Stimulated activated CD8-positive, alpha-beta memory T cell treated with anti-CD3 and anti-CD28 coated beads, Interleukin-4, amount 100 ng/mL, for 24 hours (primary cell): ENCODE measurements around the gene SBF2.
"Not testable (repeated sequence)": the region's sequence is repeated elsewhere in the genome, so short reads cannot be mapped to it uniquely, and the experiment has no call there.

Experiments
- DNase-seq: peaks from one replicate; pipeline ENCODE4 v3.0.0-alpha.2; 2020; ENCODE audit warnings: low read depth

Gene SBF2

GRCh38 chr11:10012068-10012467 is 282.0 kb downstream of the SBF2 start:
- no peak for DNase-seq

DNA sequence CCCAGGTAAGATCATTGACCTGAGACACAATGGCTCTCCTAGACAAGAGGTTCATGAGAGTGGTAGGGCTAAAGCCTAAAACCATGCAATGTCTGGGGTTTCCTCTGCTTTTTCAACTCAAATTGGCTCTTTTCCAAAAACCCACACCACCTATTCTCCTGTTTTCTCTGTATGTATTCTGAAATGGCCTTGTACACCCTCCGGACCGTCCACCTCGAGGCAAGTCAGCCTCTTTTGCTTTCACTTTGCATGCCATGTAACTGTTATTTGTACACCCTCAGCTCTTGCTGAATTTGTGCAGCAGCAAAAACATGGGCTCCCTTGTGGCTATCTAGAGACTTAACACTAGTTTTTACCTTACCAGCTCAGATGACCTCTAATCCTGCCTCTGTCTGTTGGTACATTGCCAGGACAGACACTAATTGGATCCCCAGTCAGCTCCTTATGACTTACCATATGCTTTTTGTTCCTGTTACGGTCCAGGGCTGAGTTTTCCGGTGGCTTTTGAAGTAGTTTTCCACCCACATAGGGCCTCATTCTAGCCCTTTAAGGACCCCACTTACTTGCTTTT is 288.0 kb downstream of the SBF2 start:
- no peak for DNase-seq

GRCh38 chr11:10004526-10005113 is 289.4 kb downstream of the SBF2 start:
- DNase-seq = no peak

GRCh38 chr11:10002221-10002620 is 291.8 kb downstream of the SBF2 start:
- no peak for DNase-seq

- no peak for DNase-seq
These were observed 301.7 kb downstream of the SBF2 start for GRCh38 chr11:9992306-9992705.

DNA sequence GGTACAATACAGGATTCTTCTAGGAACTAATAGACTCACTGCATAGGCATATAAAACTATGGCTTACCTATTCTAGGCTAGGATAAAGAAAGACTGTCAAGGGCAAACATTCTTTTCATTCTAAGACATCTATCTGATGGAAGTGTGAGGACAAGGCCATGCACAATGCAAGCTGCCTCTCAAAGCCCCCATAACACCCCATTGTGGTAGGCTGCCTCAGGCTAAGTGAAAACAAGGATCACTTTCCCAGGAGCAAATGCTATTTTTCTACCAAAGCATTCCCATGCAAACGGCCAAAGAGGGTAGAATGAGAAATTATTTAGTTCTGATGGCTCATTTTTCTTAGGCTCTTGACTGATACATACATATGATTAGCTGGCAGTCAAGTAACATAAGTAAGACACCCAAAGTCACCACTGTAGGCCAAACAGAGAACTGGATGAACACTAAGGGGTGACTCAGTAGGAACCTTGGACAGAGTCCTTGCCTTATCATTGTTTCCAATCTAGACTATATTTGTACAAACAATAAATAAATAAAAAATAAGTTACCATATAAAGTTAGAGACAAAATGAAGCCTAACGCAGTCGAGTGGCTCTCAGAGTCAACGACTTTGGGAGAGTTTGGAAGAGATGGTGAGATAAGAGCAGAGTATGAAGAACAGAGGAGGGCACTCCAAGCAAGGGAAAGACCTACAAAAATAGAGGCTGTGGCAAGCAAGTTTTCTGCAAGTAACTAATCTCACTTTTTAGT is 303.6 kb downstream of the SBF2 start:
- DNase-seq = no peak

DNA sequence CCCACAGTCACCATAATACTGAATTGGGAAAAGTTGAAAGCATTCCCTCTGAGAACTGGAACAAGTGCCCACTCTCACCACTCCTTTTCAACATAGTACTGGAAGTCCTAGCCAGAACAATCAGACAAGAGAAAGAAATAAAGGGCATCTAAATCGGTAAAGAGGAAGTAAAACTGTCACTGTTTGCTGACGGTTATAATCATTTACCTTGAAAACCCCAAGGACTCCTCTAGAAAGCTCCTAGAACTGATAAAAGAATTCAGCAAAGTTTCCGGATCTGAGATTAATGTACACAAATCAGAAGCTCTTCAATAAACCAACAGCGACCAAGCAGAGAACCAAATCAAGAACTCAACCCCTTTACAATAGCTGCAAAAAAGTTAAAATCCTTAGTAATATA is 306.7 kb downstream of the SBF2 start:
- DNase-seq = not testable (repeated sequence)

DNA sequence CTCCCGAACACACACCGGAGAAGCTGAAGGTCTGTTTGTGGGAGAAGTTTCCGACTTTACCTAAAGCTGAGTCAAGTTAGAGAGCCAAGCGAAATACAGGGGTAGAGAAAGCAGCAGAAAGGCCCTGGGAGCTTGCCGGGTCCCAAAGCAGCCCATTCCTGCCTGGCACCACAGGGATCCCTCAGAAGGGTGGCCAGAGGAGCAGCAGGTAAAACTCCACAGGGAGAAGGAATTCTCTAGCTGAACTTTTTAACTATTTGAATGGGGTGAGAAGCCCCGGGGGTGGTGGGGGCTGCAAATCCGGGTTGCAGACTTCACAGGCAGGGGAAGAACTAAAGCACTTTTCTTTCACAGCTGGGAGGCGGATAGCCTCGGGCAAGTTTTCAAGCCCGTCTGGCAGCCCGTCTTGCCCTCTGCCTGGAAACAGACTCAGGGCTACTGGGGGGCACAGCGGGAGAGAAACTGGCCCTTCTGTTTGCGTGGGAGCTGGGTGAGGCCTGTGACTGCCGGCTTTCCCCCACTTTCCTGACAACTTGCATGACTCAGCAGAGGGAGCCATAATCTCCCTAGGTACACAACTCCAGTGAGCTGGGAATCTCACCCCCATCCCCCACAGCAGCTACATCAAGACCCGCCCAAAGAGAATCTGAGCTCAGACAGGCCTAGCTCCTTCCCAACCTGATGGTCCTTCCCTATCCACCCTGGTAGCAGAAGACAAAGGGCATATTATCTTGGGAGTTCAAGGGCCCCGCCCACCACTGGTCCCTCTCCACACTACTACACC is 311.0 kb downstream of the SBF2 start:
- DNase-seq = no peak

DNA sequence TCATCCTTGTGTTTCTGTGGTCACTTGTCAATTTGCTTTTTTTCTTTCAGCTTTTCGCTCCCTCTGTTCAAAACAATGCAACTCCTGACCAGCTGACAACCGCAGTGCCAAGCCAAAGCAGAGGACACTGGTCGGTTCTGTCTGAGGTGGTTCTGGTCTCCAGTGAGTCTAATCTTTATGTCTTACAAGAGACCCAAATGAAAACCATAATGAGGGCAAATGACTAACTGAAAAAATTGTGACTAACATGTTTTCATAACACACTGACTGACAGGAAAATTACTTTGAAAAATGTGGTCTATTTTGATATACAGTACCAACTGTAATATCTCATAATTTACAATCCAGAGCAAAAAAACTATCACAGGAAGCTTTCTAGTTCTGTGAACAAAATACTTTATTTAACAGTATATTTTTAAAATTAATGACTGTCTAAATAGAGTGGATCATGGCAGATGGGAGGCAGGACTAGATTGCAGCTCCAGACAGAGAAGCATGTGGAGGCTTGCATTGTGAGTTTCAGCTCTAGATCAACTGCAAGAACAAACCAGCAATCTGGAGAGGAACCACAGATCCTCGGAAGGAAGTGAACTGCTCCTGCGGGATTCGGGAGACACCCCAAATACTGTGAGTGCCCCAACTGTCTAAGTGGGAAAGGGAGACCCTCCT is 311.8 kb downstream of the SBF2 start:
- DNase-seq = no peak

DNA sequence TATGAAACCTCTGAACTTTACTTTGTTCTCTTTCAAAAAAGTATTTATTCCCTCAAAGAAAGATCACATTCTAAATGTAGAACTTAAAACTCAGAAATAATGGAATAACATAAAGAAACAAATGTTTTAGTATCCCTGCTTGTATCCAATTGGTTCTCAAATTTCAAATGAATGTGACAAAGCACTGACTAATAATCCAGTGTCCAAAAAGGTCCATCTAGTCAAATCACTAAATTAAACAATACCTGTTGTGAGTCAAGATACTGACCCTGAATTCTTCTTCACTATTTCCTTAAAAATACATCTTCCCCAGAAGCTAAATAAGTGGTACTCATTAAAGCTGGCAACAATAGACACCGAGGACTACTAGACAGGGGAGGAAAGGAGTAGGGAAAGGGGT is 313.1 kb downstream of the SBF2 start:
- no peak for DNase-seq

DNA sequence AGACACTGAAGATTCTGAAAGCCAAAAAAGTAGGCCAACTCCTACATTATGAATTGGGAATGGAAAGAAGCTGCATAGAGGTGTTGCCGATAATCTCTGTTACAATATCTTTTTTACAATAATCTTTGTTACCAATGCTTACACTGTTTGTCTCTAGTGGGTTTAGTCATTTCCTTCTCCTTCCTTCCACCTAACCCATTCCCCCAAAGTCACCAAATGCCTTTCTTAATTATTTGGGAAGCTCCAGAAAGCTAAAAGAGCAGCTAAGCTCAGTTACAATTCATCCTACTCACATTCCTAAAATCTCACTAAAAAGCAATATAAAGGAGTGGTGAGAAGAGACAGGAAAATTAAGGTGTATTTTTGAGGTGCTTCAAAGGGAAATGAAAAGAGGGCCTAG is 316.5 kb downstream of the SBF2 start:
- DNase-seq = no peak

GRCh38 chr11:9974375-9974774 is 319.6 kb downstream of the SBF2 start:
- DNase-seq = no peak

DNA sequence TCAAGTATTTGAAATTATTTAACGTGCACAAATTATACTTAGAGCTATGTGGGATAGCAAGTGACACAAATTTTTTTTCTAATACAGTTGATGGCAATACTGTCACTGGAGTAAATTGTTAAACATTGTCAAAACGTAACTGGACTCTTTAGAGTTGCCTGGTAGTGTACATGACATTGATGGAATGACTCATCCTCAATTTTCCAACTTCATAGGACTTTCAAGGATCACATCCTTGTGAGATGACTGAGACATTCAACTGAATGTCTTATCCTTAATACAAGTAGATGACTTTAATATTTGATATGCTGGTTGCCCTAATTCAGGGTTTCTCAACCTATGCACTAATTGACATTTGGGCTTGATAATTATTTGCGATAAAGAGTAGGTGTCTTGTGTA is 320.1 kb downstream of the SBF2 start:
- no peak for DNase-seq

- no peak for DNase-seq
These were observed 321.0 kb downstream of the SBF2 start for GRCh38 chr11:9972989-9973388.

- DNase-seq = no peak
These were observed 322.1 kb downstream of the SBF2 start for GRCh38 chr11:9971894-9972293.

DNA sequence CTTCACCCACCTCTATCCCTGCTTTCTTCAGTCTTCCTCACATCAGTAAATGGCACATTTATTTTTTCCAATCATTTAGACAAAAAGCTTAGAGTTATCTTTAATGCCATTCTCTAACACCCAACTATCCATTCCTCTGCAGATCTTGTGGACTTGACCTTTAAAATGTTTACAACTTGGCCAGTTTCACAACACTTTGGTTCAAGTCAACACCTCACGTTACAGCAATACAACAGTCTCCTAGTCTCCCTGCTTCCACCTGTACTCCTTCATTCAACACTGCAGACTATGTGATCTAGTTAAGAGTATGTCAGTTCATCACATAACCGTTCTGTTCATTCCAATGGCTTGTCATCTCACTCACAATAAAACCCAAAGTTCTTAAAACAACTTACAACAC is 325.0 kb downstream of the SBF2 start:
- no peak for DNase-seq

DNA sequence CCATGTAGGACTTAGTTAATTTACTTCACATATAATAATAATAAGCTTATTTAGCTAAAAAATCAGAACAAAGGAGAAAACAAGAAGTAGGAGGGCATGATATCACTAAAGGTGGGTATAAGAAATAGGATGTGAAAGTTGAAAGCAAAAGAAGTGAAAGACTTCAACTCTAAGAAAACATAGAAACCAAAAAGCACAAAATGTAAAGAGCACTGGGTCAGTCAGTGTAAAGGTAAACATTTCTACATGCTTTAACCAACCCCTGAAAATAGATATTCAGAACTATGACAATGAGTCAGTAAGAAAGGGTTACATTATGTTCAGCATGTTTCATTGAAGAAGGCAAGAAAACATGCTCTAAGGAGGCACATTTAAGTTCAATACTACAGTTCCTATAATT is 331.3 kb downstream of the SBF2 start:
- DNase-seq = no peak

- no peak for DNase-seq
These were observed 336.9 kb downstream of the SBF2 start for GRCh38 chr11:9957072-9957471.

DNA sequence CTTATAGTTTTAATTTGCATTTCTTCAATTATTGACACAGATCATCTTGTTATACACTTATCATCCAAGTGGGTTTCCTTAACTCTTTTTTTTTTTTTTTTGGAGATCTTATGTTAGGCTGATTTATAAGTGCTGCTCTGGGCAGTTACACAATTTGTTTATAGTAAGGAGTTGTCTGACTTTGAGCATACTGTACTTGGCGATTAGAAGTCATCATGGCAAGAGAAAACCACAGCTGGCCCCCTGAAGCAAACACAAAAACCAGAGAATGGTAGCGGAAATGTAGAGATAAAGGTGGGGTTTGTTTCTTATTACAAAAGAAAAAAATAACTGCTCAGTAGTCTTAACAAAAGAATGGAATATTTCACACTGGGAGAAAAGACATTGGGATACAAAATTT is 337.5 kb downstream of the SBF2 start:
- no peak for DNase-seq

DNA sequence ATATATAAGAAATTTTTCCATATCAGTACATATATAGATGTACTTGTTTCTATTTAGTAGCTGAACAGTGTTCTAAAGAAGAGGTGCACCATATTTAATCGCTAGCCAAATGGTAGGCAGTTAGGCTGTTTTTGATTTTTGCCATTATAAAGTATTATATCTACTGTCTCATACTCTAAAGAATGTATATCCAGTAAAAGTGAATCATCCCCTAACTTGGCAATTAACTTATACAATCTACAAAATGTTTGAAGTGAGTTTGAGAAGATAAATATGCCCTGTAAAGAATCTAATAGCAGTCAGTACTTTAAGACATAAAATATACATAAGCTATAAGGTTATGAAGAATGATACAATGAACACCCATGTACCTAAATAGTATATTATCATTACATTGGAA is 338.6 kb downstream of the SBF2 start:
- DNase-seq = no peak

DNA sequence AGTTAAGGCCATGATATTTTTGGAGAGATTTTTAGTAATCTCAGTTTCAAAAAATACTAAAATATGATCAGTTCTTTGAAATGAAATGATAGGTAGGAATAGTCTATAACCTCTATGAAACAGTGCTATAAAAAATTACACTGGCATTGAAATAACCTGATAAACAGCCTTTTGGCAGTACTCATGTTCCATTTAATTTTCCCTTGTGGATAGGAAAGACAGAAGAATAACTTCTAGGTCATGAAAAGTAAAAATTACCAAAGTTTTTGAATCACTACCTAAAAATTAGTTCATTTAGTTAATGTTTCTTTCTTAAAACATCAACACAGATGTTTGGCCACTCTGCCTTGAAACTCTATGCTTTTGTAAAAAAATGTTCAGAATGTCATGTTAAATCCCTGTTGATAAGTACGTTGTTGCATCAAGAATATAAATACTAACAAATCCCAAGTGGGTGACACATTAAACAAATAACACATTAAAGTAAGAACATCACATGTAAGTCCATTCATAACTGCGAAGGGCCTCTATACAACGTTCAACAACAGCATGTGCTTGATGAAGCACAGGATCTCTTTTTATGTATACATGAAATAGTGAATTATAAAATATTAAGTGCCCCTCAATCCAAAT is 339.9 kb downstream of the SBF2 start:
- DNase-seq = no peak
